ENCODE results near the gene MRPS18B. TPM values are rescaled to one million over a fixed set of nuclear protein-coding genes. Genes with fewer than 3 reads are reported as not detected.

Gene MRPS18B
- total RNA-seq, 1 donor from 2014 or later, result 55.0 TPM

GRCh38 chr6:30571762-30572082, 45.9 kb upstream of the MRPS18B start:
- peak overlapping the region; percentile 90 for H3K27ac ChIP-seq
- DNase-seq (no peak), ATAC-seq (no peak)
- intact Hi-C loops (cut with DNase I), result no loop called here
- H3K27me3 ChIP-seq (ENCODE audit: low read depth), result no peaks in the 10 kb centered on the region
- H3K4me3 ChIP-seq, result peak overlapping the region; percentile 95
- H3K36me3 ChIP-seq, result peaks cover 6% of the 10 kb centered on the region
- H3K9me3 ChIP-seq, result no peaks in the 10 kb centered on the region
- TF ChIP-seq CTCF (IDR thresholded peaks at IDR 0.05), result no peak
- peaks cover 41% of the 10 kb centered on the region for H3K4me1 ChIP-seq

GRCh38 chr6:30572148-30572547, 45.5 kb upstream of the MRPS18B start:
- intact Hi-C loops (cut with DNase I), result no loop called here
- H3K9me3 ChIP-seq, result no peaks in the 10 kb centered on the region
- H3K4me1 ChIP-seq, result peaks cover 41% of the 10 kb centered on the region
- no peak for DNase-seq
- no peak for TF ChIP-seq CTCF (IDR thresholded peaks at IDR 0.05)
- ATAC-seq, result no peak
- no peaks in the 10 kb centered on the region for H3K27me3 ChIP-seq (ENCODE audit: low read depth)
- peaks cover 10% of the 10 kb centered on the region for H3K36me3 ChIP-seq
- peak overlapping the region; percentile 95 for H3K4me3 ChIP-seq
- H3K27ac ChIP-seq, result peak overlapping the region; percentile 90

GRCh38 chr6:30573113-30573512, 44.5 kb upstream of the MRPS18B start:
- Histone ChIP-seq H3K4me1 (peaks cover 41% of the 10 kb centered on the region), H3K27ac (no peak overlapping the region), H3K4me3 (no peak overlapping the region), H3K9me3 (no peaks in the 10 kb centered on the region), H3K27me3 (ENCODE audit: low read depth) (no peaks in the 10 kb centered on the region), H3K36me3 (peaks cover 20% of the 10 kb centered on the region)
- no peak for DNase-seq
- TF ChIP-seq CTCF (IDR thresholded peaks at IDR 0.05), result no peak
- intact Hi-C loops (cut with DNase I), result no loop called here
- no peak for ATAC-seq

- Histone ChIP-seq H3K27me3 (ENCODE audit: low read depth) (no peaks in the 10 kb centered on the region), H3K36me3 (peaks cover 69% of the 10 kb centered on the region), H3K4me1 (peaks cover 14% of the 10 kb centered on the region), H3K9me3 (no peaks in the 10 kb centered on the region), H3K27ac (no peak overlapping the region), H3K4me3 (no peak overlapping the region)
- ATAC-seq (no peak), DNase-seq (no peak)
- intact Hi-C loops (cut with DNase I), result no loop called here
- no peak for TF ChIP-seq CTCF (IDR thresholded peaks at IDR 0.05)
Observed at GRCh38 chr6:30578051-30578450, 39.6 kb upstream of the MRPS18B start.

- TF ChIP-seq CTCF (IDR thresholded peaks at IDR 0.05), result no peak
Observed at GRCh38 chr6:30583921-30584320, 33.7 kb upstream of the MRPS18B start.

More at GRCh38 chr6:30583921-30584320, 33.7 kb upstream of the MRPS18B start:
- intact Hi-C loops (cut with DNase I), result no loop called here
- no peak overlapping the region for H3K4me3 ChIP-seq
- H3K27me3 ChIP-seq (ENCODE audit: low read depth), result no peaks in the 10 kb centered on the region
- no peaks in the 10 kb centered on the region for H3K4me1 ChIP-seq
- ATAC-seq (no peak), DNase-seq (no peak)
- H3K27ac ChIP-seq, result no peak overlapping the region
- H3K36me3 ChIP-seq, result peaks cover 100% of the 10 kb centered on the region
- H3K9me3 ChIP-seq, result no peaks in the 10 kb centered on the region

Data from lower lobe of right lung (tissue), 2 donors.